NCI-H2227 (cell line): ENCODE results near the gene TNRC18.

Experiments
- DNase-seq: peaks from one replicate; lab custom pipeline; 2025; ENCODE audit not compliant: unreplicated experiment; lab: John Stamatoyannopoulos, UW

TNRC18 gene

DNA sequence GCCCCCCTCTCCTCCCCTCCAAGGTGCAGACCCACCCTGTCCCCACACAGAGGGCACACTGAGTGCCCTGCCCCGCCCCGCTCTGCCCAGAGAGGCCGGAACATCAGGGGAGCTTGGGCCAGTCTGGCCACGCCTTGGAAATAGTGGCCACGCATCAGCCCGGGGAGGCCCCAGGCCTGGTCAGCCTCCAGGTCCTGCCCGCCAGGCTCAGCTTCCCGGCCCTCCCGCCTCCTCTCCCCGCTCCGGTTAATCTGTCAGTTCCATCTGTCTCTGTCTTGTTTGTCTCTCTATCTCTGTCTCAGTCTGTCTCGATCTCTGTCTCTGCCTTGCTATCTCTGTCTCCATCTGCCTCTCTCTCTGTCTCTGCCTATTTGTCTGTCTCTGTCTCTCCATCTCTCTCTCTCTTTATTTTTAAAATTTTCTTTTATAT is 28.9 kb upstream of the TNRC18 start:
- DNase-seq: no peak

- no peak for DNase-seq
Observed at GRCh38 chr7:5451391-5451790, 27.8 kb upstream of the TNRC18 start.

GRCh38 chr7:5450549-5451327 is 27.1 kb upstream of the TNRC18 start:
- DNase-seq: peak; percentile 77

- no peak for DNase-seq
Observed at GRCh38 chr7:5448378-5449037, 24.9 kb upstream of the TNRC18 start.

DNA sequence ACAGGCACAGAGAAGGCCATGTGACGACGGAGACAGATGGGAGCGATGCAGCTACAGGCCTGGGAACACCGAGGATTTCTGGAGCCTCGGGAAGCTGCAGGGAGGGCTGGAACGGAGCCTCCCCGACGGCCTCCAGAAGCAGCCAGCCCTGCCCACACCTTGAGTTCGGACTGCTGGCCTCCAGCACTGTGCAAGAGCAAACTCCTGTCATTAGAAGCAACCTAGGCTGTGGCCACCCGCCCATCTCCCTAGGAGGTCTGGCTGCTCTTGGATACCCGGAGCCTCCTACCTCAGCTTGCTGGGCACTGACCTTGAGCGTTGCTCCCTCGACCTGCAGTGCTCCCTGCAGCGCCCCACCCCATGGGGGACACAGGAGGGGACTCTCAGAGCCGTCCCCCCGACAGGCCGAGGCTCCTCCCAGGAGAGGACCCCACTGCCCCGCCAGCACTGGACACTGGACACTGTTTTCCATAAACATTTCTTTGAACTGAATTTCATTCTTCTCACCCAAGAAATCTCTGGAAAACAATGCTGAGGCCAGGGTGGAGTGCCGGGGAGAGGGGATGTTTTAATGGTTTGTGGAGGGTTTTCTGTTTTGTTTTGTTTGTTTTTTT is 22.5 kb upstream of the TNRC18 start:
- DNase-seq: peak; percentile 20

- no peak for DNase-seq
Observed at GRCh38 chr7:5443678-5444077, 20.0 kb upstream of the TNRC18 start.

GRCh38 chr7:5442757-5443305 is 19.2 kb upstream of the TNRC18 start:
- no peak for DNase-seq

DNA sequence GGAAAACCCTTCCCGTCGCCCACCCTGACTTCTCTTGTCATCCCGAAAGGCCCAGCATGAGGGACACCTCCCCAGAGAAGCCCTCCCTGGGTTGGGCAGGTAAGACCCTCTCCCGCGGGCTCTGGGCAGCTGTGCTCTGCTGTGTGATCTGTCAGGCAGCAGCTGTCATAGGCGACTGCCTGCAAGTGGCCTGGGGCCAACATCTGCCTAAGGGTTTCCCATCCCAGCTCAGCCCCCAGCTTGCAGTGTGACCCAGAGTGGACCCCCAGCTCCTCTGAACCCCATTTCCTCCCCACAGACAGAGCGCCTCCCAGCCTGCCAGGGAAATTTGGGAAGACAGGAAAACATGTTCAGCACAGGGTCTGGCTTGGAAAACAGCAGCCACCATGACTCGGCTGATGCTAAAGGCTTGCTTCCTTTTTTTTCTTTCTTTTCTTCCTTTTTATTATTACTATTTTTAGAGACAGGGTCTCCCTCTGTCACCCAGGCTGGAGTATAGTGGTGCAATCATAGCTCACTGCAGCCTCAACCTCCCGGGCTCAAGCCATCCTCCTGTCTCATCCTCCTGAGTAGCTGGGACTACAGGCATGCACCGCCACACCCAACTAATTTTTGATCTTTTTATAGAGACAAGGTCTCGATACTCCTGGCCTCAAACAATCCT is 18.3 kb upstream of the TNRC18 start:
- no peak for DNase-seq

DNA sequence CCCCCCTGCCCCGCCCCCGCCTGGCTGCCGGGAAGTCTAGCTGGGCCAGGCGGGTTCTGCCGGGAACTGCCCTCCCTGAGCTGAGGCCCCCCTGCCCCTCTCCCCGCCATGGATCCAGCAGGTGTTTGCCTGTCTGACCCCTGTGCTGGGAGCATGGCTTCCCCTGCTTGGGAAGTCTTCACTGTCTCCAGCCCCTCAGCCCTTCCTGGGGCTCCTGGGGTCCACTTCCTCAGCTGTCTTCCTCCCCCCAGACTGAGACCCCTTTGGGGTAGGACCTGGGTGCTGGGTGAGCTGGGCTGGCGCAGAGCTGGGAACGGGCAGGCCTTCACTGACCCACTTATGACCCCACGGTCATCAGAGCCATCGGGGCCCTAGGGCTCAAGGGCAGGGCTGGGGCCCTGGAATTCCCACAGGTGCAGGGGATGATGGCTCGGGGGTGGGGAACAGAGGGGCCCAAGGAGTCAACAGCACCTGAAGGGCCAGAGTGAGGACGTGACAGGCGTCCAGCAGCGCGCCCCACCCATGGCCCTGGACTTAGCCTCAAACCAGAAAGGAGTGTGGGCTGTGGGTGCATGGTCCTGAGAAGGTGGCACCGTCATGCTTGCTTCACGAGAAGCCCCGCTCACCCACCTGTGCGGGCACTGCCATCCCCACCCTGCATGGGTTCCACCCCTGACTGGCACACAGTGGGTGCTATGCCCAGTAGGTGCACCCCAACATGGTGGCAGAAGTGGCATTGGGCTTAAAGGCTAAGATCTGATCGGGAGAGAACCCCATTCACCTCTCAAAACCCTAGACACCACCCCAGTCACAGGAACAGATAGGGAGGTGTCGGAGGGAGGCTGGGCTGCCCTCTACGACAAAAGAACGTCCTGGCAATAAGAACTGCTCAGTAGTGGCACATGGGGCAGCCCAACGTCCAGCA is 16.2 kb upstream of the TNRC18 start:
- DNase-seq: no peak

DNA sequence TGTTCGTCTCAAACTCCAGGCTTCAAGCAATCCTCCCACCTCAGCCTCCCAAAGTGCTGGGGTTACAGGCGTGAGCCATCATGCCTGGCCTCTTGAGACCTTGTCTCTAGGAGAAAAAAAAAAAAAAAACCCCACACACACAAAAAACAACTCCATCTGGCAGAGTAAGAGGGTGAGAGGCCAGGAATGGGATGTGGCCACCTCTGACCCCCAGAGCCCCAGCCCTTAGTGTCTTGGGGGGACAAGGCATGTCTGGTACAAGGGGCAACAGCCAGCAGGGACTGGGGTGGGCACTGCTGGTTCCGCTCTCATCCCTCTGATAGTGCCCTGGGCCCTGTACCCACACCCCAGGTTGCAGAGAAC is 15.6 kb upstream of the TNRC18 start:
- DNase-seq: no peak

GRCh38 chr7:5437987-5438386 is 14.4 kb upstream of the TNRC18 start:
- no peak for DNase-seq

GRCh38 chr7:5437348-5437892 is 13.8 kb upstream of the TNRC18 start:
- DNase-seq: no peak

- DNase-seq: no peak
Observed at GRCh38 chr7:5436003-5436678, 12.5 kb upstream of the TNRC18 start.

DNA sequence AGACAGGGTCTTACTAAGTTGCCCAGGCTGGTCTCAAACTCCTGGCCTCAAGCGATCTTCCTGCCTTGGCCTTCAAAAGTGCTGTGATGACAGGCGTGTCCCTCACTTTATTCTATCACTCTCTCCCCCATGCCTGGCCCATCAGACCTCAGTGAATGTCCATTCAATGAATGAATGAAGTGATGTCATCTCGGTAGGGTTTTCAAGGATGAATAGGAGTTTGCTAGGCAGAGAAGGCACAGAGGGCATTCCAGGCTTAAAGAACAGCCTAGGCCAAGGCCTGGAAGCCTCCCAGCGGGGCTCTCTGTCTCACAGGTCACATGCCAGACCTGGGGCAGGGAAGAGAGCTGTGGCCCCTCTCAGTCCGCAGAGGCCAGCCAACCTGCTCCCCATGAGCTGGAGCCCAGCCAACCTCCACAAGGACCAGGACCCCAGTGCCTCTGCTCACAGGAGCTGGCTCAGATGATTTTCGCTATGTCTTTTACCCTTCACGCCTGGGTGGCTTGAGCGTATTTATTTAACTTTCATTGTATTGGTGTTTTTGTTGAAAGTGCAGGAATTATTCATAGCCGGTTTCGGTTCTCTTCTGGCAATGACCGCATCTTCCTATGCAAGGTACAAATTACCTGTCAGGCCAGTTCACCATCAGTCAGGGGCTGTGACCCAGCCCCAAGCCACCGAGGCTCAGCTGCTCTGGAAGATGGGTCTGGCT is 11.8 kb upstream of the TNRC18 start:
- no peak for DNase-seq

- DNase-seq: no peak
Observed at GRCh38 chr7:5433181-5433580, 9.5 kb upstream of the TNRC18 start.

DNA sequence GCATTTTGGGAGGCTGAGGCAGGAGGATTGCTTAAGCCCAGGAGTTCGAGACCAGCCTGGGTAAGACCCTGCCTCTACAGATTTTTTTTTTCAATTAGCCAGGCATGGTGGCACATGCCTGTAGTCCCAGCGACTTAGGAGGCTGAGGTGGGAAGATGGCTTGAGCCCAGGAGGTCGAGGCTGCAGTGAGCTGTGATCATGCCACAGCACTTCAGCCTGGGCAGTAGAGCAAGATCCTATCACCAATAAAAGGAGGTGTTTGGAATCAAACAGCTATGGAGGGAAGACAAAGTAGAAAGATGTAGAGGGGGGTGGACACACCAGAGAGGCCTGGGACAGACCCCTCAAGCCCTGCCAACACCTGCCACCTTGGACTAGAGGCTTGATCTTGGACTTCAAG is 9.1 kb upstream of the TNRC18 start:
- DNase-seq: no peak

- peak; percentile 28 for DNase-seq
Observed at GRCh38 chr7:5431560-5432015, 8.0 kb upstream of the TNRC18 start.

- no peak for DNase-seq
Observed at GRCh38 chr7:5430612-5430947, 6.9 kb upstream of the TNRC18 start.
